Melanocyte of skin (primary cell): ENCODE measurements around the gene KCNQ4. TPM values are rescaled to one million over a fixed set of nuclear protein-coding genes. Genes with fewer than 3 reads are reported as not detected.

Experiments
- small RNA-seq, 2 donors: library from RNA; depleted of rRNA; stranded (forward); fragments of <200 nt; gene quantifications; one replicate each; pipeline ENCODE3, GENCODE V24; 2012
- total RNA-seq, 2 donors: library from RNA; depleted of rRNA; stranded (reverse); fragments of >200 nt; gene quantifications; 2 replicates each; pipeline ENCODE4 v1.2.3, GENCODE V29; 2012

Gene KCNQ4
- total RNA-seq: under 1 TPM; under 0.01 TPM

GRCh38 chr1:40783001-40783905 is at the start of gene KCNQ4:
TSS of gene KCNQ4 (plus strand) at chr1:40783787. CDS start at chr1:40784094, 307 bp downstream.

GRCh38 chr1:40862008-40862863 is 78.6 kb downstream of the KCNQ4 start, which contains the start of gene CITED4:
TSS of gene CITED4 (minus strand) at chr1:40862363. CDS start at chr1:40862127, 236 bp downstream.

Small RNA genes lying within 50 kb of the gene (small RNA-seq; reads per million reads assigned to genes)
- gene MIR30C1: 5.2 to 13.1 reads per million in 2 donors
- gene MIR30E: 6,548 to 9,350 reads per million in 2 donors
- 0 to 0.04 reads per million in 2 donors for gene RN7SL326P

Other genes starting within 250 kb of the KCNQ4 start
- gene RIMS3, start 118.1 kb upstream of the KCNQ4 start, total RNA-seq: under 1 TPM; 0.69 to 1.00 TPM
- gene NFYC, start 92.1 kb upstream of the KCNQ4 start, total RNA-seq: 10 to 100 TPM; 32.0 to 36.0 TPM
- under 1 TPM; 0.33 to 0.34 TPM for gene CITED4, start 78.6 kb downstream of the KCNQ4 start, total RNA-seq
- gene CTPS1, start 195.9 kb downstream of the KCNQ4 start, total RNA-seq: 10 to 100 TPM; 16.5 to 48.3 TPM
- gene SLFNL1, start 237.9 kb downstream of the KCNQ4 start, total RNA-seq: under 1 TPM; under 0.01 to 0.34 TPM